NCI-H146 treated with DMSO at 0.1 percent for 48 hours (cell line): ENCODE data around the gene SLC22A23.

ENCODE experiments used
- DNase-seq: peaks from one replicate; lab custom pipeline; 2025; ENCODE audit not compliant: unreplicated experiment; lab: John Stamatoyannopoulos, UW

Gene SLC22A23

DNA sequence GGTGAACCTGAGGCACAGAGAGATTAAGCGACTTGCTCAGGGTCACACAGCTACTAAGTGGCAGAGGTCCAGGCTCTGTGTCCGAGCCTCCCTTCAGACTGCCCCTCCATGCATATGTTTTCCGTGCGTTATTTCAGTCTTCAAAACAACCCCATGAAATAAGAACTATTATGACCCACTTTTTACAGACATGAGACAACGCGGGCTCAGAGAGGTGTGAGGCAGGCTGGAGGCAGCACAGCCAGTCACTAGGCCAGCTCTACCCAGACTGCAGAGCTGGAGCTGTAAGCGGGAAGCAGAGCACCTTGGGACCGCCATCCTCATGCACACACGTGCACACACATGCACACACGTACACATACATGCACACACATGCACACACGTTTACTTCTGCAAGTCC lies 135.8 kb downstream of the SLC22A23 start:
- DNase-seq = no peak

DNA sequence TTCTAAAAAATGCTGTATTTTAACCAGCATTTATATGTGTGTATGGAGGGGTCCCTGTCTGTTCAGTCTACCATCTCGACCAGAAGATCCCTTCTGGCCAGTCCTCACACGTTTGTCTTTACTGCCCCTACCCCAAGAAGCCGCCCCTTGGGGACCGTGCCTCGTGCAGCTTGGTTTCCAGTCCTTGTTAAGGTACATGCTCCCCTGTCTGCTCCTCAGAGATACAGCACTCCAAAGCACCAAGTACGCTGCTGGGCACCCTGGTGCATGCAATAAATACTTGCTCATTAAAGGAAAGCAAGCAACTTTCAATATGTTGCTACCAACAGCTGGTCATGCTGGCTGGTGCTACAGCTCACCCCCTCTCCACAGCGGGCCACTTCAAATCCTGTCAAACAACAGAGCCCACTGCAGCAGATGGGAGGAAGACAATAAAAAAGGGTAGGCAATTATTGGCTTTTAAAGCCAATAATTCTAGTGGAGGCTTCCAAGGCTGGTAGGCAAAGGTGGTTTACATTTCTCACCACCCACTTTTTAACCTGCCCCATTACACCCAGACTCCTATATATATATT lies 136.5 kb downstream of the SLC22A23 start:
- DNase-seq = no peak

DNA sequence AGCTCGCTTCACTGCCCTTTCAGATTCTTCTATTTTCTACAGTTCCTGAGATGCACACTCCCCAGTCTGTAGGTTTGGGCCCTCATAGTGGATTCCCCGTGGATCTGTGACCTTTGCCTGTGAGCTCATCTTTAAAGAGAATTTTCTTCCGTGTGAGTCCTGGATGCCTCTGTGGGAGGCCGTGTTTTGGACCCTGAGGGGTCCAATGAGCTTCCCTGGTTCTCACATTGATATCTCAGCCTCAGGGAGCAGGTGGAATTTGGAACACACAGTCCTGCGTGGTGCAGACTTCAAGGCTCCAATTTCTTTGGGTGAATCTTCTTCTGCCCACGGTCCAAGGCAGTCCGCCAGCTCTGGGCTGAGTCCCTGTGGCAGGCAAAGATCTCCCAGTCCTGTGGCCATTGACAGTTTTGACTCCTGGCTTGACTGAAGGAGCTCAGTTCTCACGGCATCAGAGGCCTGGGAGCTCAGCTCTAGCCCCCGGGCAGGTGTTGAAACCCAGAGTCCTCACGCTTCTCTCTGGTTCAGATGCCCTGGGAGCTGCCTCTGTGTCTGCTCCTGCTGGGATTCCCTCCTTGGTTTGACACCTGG lies 137.1 kb downstream of the SLC22A23 start:
- DNase-seq = no peak

DNA sequence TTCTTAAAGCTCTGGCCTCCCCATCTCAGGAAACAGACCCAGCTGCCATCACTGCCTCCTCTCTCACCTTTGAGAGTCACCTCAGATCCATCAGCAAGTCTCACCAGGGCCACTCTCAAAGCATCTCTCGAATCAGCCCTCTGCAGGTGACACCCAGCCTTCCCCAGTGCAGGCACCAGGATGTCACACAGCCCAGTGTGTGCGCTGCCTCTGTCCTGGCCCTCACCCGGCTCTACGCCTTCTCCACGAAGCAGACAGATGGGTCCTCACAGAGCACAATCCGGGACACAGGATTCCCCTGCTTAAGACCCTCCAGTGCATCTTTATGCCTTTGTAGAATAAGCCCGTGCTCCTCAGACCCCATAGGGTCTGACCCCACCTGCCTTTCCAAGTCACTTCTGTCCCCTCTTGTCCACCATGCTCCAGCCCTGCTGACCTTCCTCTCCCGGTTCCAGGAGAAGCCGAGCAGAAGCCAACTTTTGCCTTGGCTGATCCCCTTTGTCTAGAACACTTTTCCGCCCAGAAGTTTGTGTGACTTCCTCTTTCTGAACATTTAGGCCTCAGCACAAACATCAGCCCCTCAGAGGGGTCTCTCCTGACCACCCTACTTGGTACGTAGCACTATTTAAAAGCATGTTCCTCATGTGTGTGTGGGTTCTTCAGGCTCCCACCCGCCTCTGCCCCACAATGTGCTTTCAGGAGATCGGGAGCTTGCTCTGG lies 137.9 kb downstream of the SLC22A23 start:
- DNase-seq = no peak

DNA sequence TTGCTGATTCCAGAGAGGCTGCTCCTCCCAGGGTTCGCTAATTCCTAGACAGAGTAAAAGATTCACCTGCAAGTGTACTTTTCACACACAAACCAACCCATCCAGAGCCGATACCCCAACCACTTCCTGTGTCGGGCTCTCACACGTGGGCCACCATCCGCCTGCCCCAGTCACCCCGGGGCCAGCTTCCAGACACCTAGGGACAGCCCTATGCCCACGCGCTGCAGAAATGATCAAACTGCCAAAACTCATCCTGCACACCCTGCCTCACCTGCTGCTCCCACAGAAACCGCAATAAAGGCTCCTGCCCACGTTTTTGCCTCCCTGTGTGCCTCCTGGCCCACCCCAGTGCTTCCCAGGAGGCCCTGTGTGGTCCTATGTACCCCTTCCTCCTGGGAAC lies 138.6 kb downstream of the SLC22A23 start:
- DNase-seq = no peak

DNA sequence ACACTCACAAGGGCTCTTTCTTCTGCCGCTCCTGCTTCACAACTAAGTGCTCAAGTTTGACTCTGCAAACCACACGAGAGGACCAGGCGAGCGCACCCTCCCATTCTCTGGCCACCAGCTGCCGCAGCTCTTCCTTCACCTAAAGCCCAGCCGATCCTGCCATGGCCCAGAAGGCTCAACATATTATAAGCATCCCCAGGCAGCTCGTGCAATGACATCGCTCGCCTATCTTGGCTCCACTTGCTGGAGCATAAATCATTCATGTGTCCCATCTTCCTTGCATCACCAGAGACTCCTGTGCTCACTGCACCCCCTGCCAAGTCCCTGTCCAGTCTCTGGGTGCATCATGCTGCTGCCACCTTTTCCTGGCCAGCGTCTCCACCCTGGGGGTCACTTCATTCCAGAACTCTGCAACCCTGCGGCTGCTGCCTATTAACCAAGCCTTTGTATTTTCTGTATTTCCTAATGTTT lies 139.1 kb downstream of the SLC22A23 start:
- DNase-seq = no peak

DNA sequence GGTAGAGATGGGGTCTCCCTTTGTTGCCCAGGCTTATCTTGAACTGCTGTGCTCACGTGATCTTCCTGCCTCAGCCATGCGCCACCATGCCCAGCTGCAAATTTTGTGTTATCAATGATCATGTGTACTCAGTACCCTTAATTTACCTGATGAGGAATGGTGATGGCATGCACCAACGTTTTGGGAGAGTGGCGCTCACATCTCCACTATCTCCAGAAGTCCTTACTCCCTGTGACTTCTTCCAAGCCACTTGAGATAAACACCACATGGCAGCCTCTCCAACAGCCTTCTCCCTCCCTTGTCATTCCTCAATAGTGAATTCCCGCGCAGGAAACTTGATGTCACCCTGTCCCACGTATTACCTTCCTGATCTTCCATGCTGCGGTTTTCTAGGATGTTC lies 140.0 kb downstream of the SLC22A23 start:
- no peak for DNase-seq

DNA sequence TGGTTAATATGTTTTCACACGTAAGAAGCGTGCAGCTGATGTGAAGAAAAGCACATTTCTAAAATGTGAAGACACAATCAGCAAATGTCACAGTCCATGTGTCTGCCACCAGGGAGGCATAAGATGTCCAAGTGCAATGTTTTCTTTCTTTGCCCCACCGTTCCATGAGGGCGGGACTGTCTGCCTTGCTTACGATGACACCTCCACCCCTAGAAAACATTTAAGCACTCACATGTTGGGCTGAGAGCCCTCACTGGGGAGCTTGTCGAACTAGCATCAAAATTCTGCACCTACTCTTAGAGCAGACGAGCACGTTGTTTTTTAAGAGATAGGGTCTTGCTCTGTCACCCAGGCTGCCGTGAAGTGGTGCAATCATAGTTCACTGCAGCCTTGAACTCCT lies 140.5 kb downstream of the SLC22A23 start:
- no peak for DNase-seq

DNA sequence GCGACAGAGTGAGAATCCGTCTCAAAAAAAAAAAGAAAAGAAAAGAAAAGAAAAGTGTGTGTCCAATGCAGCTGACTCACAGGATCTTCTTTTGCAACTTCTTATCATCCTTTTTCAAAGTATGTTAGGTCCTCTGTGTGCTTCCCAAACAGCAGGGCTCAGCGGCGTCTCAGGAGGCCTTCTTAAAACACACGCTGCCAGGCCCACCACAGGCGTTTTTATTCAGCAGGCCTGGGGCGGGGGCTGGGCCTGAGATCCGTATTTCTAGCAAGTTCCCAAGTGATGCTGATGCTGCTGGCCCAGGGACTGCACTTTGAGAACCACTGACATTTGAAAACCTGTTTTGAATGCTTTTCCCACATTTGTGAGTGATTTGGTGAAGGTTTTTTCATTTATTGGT lies 141.0 kb downstream of the SLC22A23 start:
- no peak for DNase-seq

DNA sequence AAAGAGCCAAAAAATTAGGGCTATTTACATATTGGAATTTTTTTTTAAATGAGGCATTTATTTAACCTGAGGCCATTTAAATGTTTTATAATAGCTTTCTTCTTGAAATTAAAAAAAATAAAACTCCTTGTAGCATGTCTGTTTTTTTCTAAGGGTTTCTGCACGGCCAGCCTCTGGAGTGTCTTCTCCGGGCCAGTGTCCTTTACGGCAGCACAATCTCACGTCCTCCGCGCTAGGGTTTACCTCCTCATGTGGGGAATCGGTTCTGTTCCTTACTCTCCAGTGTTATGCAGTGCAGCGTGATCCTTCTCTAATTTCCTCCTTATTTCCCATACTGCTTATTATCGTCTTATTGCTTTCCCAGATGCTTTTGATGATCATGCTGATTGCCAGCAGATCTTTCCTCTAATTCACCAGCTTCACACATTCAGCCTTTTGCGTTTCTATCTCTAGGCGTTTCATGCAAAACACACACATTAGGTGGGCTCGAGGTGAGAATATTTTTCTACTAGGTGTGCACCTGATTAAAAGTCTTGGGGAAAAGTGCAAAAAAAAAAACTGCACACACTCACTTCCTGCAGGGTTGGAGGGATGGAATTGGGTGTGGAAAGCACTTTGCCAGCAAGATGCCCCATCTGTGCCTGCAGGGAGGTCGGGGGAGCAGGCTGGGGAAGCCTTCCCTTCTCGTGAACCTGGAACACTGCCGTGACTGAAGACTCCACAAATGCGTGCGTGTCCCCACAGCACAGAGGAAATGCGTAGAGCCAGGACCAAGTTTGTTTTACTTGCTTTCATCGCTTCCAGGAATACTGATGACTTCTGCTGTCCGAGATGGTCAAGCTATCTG lies 142.0 kb downstream of the SLC22A23 start:
- no peak for DNase-seq

DNA sequence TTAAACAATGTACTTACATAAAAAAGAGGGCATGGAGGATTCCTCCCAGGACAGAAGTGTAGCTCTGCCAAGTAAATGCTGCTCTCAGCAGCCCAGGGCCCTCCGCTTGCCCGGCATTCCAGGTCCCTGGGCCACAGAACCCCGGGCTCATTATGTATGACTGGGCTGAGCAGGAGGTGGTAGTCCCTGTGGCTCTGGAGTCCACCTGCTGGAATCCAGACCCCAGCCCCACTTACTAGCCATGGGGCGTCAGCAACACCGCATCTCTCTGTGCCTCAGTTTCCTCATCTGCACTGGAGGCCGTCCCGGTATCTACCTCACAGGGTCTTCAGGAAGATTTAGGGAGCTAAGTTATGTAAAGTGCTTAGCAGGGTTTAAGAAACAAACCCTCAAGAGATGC lies 142.7 kb downstream of the SLC22A23 start:
- no peak for DNase-seq

DNA sequence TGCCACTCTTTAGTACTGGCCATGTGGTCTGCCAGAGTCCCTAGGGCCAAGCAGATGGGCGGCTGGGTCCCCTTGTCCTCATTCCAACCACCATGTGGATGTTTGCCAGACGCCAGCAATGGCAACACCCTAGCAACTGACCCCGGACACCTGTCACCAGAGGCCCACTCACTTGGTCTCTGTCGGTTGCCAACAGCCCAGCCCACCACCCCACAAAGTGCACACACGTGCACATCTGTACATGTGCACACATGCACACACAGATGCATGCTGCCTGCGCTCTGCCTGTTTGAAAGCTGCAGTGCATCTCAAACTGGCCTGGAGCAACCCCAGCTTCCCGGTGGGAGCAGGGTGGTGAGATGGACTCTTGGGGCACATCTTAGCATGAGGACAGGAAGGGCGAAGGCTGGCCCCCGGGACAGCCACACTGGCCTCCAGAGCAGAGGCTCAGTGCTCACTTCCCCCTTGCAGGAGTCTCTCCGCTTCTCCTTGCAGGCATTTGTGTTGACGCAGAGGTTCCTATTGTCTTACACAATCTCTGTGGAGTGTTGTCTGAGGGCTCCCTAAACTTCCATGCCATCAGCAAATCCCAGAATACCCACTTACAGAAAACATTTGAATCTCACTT lies 144.1 kb downstream of the SLC22A23 start:
- no peak for DNase-seq

DNA sequence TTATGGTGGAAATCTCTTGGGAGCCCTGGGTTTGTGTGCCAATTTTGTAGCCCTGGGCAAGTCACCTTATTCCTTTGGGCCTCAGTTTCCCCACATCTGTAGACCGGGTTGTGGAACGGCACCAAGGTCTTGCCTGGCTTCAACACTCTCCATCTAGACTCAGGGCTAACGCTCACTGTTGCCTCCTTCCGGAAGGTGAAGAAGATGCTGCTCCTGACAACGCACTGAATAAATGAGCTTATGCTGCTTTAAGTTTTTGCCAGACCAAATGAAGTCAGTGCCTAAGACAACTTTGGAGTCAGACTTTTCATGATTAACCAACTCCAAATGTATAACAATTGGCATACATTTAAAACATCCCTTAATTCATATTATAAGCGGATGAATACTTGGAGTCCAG lies 145.0 kb downstream of the SLC22A23 start:
- no peak for DNase-seq

DNA sequence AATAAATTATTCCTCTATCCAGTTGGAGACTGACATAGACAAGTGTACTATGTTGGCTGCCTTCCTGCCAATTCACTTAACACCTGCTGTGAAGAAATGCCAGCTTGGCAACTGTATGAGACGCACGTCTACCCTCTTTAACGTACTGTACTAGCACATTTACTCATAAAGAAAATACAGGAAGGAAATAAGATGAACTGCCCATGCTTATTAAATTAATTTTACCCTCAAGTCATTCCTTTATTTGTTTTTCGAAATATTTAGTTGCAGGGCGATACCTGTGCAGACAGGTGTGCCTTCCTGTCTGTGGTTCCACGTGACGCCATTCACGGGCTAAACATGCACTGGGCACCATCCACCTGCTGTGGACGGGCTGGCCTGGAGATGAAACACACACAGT lies 146.1 kb downstream of the SLC22A23 start:
- no peak for DNase-seq

DNA sequence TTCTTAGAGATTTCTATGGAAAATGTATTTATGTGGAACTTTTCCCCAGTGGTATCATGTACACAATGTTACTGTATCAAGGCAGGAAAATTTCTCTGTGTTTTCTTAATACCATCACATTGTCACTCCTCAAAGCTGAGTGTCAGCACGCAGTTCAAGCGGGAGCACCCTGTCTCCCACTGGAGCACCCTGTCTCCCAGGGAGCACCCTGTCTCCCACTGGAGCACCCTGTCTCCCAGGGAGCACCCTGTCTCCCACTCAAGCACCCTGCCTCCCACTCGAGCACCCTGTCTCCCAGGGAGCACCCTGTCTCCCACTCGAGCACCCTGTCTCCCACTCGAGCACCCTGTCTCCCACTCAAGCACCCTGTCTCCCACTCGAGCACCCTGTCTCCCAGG lies 146.8 kb downstream of the SLC22A23 start:
- no peak for DNase-seq

DNA sequence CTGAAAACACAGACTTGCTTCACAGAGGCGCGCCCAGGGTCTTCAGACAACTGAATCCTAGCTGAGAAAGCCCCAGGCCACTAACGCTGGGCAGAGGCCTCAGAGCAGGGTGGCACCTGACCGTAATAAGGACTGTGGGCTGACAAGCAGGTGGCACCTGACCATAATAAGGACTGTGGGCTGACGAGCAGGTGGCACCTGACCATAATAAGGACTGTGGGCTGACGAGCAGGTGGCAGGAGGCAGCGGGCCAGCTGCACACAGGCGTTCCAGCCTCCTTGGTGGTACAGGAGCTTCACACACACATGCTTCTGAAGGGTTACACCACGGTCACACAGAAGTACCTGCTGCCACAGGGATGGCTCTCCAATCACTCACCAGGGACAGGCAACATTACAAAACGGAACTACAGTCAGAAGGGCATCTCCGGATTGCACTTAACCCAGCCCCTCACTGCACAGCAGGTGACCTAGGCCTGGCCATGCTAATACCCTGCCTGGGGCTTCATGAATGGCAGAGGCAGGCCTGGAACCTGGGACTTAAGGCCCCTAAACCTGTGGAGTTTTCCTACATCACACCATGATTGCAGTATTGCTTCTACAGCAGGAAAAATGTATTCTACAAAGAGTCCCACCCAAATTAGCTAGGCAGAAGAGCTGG lies 147.3 kb downstream of the SLC22A23 start:
- peak; percentile 64 for DNase-seq

DNA sequence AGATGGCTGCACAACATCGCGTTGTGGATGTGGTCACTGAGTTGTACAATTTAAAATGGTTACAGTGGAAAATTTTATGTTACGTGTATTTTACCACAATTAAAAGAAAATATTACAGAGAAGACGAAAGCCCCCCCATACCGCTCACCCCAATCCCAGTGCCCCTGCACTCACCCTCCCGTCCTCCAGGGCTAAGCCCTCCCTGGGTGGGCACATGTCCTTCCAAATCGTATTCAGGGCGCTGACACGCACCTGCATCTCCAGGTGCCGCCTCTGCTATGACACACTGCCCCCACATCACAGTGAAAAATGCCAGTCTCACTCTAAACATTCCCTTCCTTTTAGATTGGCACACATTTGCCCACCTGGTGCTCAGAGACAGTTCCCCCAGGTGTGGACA lies 148.7 kb downstream of the SLC22A23 start:
- no peak for DNase-seq

DNA sequence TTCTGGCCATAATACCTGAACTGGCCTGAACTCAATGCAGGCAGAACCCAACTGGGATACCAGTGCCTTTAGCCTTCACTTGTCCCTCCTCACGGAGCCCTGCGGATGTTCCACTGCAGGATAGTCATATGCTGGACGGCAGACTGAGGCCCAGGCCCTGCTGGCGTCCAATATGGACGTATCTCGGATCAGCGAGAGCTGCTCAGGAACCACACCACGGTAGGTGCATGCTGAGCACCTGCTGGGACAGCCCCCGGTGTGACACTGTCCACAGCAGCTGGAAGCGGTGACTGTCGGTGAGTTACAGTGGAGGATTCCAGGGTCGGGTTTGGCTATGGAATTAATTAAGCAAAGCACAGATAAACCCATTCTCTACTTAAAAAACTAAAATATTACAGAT lies 149.4 kb downstream of the SLC22A23 start:
- DNase-seq = no peak

DNA sequence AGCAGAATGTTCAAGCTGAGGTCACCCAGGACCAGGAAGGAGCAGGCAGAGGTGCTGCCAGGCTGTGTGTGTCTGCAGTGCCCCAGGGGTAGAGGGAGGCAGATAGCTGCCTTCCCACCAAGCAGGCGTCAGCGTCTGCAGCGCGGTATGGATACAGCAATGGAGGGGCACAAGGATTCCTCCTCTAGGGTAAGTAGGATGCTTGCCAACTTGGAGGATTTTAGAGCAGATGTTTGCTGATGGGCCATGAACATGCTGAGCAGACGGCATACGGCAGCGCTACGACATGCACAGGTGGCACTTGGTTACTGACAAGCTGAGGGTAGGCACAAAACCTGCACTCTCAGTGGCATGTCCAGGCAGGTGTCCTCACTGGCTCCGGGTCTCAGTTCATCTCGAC lies 150.0 kb downstream of the SLC22A23 start:
- DNase-seq = no peak

DNA sequence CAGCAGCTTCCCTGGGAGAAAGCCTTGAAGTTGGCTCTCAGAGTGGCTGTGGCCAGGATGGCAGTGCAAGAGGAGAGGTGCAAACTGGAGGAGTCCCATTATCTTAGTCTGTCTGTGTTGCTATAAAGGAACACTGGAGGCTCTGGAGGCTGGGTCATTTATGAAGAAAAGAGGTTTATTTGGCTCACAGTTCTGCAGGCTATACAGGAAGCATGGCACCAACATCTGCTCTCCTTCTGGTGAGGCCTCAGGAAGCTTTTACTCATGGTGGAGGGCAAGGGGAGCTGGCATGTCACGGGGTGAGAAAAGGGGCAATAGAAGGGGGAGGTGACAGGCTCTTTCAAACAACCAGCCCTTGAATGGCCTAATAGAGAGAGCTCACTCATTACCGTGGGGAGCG lies 151.0 kb downstream of the SLC22A23 start:
- DNase-seq = no peak

DNA sequence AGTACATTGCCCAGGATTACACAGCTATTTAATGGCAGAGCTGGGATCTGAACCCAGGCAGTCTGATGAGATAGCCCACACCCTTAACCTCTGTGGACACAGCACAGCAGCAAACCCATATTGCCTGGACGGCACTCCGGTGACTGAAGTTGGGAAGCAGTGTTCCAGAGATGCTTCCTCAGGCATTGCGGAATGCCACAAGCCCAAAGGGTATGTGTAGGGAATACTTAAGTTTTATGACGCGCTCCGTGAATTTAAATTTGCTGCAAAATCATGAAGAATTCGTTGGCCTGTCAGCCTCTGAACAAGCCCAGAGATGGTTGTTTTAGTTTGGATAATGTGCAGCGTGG lies 151.7 kb downstream of the SLC22A23 start:
- DNase-seq = no peak
